SW 1271 (cell line): ENCODE data around the gene ZDHHC20.

Experiments
- DNase-seq, 2 experiments: peaks; one replicate each; lab custom pipeline; 2025; lab: John Stamatoyannopoulos, UW

ZDHHC20 gene, protein sequence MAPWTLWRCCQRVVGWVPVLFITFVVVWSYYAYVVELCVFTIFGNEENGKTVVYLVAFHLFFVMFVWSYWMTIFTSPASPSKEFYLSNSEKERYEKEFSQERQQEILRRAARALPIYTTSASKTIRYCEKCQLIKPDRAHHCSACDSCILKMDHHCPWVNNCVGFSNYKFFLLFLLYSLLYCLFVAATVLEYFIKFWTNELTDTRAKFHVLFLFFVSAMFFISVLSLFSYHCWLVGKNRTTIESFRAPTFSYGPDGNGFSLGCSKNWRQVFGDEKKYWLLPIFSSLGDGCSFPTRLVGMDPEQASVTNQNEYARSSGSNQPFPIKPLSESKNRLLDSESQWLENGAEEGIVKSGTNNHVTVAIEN

DNA sequence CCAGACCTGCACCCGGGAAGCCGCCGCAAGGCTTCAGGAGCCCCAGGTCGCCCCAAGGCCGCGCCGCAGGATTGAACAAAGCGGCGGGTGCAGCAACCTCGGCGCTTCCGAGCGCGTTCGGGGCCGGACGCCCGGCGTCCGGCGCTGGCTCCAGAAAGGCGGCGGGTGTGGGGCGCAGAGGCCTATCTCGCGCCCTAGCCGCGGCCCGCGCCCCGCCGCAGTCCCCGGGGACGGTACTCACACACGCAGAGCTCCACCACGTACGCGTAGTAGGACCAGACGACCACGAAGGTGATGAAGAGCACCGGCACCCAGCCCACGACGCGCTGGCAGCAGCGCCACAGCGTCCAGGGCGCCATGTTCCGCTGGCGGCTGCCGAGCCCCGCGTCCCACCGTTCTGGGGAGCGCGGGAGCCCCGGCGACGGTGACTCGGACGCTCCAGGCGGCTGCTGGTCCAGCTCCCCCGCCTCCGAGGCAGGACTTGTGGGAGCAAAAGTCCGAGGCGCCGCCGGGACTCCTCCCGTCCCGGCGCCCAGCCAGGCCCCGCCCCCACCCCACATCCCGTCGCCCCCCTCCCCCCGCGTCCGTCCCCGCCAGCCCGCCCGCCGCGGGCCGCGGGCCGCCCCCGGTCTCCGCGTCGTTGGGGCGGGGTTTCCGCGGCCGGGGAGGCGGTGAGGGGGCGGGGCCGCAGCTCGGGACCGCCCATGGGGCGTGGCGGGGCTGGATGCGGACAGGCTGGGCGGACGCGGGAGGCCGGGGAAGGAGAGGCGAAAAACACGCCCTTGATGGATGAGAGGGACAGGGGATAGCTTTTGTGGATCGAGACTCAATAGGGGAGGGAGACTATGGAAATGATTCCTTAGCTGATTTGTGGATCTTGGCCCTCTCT lies at the start of gene ZDHHC20:
TSS of gene ZDHHC20 (minus strand) at position 491 of the 889 bp plus-strand sequence. CDS start at position 359, 132 bp downstream.
- DNase-seq = peak; percentile 50 to 69

DNA sequence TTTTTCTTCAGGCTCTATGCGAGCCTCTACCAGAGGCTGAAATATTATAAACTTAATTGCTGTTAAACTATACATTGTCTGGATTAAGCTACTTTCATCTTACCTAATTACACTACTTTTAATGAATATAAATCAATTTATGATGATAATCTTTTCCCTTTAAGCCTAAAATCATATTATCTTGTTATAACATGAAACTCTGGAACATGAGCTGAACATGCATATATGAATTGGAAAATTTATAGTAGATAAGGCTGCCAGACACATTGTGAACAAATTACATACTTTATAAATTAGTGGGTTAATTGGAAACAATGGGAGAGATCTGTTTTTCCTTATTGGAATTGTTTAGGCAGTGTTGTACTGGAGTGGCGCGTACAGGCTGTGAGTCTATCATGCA lies 45.3 kb upstream of the ZDHHC20 start:
- DNase-seq = no peak

DNA sequence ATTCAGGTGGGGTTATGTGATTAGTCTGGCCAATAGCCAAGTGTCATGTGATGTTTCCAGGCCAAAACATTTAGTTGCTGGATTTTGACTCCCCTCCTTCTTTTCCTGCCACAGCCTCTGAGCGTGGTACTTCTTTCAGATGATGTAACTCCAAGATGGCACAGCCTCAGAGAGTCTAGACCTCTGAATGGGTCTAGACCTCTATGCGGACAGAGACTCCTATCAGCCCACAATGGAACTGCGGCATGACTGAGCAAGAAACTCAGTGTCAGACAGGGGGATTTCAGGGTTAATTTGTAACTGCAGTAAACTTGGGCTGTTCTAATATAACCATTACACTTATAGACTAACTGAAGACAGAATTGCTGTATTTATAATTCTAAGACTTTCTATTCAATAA lies 42.6 kb upstream of the ZDHHC20 start:
- no peak for DNase-seq

DNA sequence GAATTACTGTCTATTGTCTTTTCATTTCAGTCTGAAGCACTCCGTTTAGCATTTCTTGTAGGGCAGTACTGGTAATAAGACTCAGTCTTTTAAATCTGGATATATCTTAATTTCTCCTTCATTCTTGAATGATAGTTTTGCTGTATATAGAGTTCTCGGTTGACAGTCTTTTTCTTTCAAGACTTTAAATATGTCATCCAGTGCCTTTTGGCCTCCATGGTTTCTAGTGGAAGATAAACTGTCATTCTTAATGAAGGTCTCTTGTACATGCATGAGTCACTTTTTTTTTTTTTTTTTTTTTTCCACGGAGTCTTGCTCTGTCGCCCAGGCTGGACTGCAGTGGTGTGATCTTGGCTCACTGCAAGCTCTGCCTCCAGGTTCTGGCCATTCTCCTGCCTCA lies 27.2 kb upstream of the ZDHHC20 start:
- DNase-seq = no peak

DNA sequence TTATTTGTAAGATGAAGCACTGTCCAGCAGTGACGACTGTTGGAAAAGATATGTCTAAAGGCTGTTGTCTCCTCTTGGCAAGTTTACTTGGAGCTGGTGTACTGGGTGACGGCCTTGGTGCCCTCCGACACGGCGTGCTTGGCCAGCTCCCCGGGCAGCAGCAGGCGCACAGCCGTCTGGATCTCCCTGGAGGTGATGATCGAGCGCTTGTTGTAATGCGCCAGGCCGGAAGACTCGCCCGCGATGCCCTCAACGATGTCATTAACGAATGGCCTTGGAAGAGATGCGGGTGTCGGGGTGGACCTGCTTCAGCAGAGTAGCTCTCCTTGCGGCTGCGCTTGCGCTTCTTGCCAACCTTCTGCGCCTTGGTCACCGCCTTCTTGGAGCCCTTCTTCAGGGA lies 24.6 kb upstream of the ZDHHC20 start:
- DNase-seq = no peak

DNA sequence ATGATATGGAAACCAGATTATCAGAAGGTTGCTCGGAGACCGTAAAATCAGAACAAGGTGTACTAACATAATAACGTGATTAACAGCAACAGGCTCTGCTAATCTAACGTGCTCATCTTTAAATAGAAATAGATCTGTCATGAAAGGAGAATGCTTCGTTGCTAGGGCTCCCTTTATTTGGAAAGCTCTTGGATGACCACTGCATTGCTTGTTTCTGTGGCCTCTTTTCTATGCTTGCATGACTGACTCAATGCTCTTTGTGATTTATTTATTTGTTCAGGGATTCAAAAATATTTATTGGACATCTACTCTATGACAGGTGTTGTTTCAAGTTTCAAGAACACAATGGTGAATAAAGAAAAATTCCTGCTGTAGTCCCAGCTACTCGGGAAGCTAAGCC lies 22.3 kb upstream of the ZDHHC20 start:
- DNase-seq = no peak

DNA sequence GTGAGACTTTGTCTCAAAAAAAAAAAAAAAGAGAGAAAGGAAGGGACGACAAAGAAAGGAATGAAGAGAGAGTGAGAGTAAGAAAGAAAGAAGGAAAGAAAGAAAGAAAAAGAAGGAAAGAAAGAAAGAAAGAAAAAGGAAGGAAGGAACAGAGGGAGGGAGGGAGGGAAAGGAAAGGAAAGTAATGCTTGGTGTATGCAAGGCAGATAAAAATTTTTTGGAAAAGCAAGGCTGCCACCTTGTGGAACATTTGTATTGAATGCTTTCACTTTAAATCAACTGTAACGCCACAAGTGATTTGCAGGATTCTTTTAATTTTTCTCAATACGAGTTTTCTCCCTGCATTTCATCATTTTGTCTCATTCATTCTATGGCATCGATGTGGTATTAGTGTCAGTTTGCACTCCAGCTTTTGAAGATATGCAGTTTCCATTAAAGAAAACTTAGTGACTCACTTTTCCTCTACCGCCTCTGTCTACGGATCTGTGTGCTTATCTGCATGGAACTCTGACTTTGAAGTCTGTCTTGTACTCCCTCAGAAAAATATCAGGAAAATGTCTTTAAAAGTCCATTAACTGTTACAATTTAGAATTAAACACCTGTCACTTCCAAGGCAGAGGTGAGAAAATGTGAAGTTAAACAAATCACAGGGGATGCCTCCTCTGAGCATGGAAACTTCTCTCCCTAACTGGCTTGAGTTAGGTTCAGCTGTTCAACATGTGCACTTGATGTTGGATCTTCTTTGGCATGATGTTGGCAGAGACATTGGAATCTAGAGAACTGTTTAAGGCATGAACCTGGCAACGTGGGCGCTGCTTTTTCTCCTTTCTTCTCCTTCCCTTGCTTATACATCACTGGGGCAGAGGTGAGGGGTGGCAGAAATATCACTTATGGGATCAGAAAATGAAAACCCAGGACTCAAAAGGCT lies 20.0 kb upstream of the ZDHHC20 start:
- peak in 1 of 2 experiments; percentile 54 for DNase-seq

DNA sequence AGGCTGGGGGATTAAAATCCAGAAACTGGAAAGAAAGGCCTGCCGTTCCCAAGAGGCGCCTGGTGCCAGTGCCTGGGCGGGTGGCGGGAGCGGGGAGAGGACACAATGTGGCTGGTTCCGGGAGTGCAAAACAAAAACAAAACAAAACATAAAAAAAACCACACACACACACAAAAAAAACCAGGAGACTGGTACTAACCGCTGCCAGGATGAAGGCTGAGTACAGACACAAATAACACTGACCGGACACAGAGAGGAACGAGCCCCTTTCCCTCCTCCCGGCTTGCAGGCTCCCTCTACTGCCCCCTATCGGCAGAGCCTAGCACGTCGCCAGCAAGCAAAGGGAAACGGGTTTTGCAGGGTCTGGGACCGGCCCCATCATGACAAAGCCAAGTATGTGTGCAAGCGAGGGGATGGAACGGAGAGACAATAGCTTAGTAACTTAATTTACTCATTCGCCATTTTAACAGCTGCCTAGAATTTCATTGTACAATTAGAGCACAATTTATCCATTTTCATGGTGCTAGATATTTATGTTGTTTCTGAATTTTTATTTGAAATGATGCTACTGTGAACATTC lies 17.9 kb upstream of the ZDHHC20 start:
- DNase-seq = peak; percentile 4 to 48

DNA sequence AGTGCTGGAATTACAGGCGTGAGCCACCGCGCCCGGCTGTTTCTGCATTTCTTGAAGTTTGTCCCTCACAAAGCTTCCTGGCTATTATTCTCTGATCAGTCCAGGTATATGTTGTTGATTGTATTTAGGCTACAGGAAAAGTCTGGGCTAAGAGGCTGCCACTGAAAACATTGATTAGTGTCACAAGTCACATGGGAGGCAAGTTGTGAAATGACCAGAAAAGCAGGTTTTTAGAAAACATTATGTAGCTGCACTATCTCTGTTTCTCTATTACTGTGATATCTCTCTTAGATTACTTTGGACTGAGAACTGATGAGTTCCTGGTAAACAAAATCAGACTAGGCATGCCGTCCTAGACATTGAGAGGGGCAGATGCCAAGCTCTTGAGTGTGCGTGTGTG lies 16.0 kb upstream of the ZDHHC20 start:
- DNase-seq = no peak

DNA sequence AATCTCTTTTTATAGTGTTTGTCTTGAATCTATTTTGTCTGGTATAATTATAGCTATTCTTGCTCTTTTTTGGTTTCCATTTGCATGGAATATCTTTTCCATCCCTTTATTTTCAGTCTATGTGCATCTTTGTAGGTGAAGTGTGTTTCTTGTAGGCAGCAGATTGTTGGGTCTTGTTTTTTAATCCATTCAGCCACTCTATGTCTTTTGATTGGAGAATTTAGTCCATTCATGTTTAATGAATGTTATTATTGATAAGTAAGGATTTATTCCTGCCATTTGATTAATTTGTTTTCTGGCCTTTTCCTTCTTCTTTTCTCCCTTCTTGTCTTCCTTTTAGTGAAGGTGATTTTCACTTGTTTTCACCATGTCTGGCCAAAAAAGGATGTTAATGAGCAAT lies 11.7 kb upstream of the ZDHHC20 start:
- no peak for DNase-seq

DNA sequence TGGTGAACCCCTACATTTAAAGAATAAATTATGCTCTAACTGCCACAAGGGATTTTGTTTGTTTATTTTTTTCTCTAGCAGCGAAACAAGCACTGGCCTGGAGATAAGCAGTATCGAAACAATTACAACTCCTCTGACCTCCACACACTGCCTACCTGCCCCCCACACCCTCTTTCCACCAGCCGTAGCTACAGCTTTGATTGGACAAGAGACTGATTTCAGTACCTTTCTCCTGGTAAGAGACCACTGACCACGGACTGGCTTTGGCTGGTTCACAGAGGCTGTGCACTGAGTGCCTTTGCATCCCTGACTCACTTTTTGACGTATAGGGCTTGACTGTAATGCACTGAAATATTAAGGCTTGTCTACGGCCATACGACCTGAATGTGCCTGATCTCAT lies 7.4 kb upstream of the ZDHHC20 start:
- DNase-seq = no peak

DNA sequence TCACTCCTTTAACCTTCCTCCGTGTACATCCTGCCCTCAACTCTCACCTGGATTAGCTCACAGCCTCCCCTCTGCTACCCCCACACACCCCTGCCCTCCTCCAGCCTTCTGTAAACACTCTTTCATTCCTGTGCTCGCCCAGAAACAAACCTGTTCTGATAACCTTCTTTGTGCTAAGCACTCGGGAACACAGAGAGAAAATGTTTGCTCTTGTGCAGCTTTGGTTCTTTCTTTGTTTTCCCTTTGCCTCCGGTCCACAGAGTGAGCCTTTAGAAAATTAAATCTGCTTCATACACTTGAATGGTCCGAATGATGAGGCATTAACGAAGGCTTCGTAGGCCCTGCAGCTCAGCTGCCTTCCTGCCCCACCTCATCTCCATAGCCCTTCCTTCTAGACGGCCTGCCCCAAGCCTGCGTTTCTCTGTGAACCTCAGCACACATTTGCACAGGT lies 6.6 kb upstream of the ZDHHC20 start:
- no peak for DNase-seq

DNA sequence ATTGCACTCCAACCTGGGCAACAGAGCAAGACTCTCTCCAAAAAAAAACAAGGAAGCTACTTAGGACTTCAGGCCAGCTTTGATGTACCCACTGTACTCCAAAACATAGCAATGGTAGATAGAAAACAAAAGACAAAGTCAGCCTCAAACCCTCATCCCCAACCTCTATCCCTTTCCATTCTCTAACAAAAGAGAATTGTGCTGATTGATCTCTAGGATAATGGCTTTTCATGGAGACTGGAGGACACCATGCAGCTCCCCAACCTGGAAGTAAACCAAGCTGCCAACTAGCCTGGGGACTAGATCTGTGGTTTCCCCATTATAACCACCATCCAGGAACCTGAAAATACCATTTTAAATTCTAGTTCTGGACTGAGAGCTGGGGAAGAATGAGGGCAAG lies 4.3 kb upstream of the ZDHHC20 start:
- DNase-seq = no peak

DNA sequence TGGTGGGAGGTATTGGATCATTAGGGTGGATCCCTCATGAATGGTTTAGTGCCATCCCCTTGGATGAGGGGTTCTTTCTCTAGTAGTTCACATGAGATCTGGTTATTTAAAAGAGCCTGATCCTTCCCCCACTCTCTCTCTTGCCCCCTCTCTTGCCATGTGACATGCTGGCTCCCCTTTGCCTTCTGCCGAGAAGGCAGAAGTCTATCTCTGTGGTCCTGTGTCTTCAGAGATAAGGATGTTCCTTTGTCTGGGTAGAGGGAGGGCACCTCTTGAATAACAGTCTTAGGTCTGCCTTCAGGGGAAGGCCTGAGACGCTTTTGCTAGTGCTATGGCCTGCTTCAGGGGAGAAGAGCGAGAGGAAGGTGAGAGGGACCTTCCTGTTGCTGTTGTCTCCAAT lies 2.0 kb upstream of the ZDHHC20 start:
- DNase-seq = no peak

DNA sequence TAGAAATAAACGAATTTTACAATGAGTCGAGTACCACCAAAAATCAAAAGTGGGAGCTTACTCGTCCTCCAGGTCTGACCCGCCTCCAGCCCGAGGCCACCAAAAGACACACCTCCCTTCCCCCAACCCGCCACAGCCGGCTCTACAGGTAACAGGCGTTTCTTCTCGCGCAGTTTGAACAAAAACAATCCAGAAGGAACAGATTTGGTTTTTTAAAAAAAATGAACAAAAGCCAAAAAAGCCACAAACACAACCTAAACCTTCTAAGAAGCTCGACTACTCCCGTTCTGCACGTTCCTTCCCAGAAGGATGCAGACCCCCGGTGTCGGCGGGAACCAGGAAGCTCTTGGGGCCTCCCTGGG lies 671 bp downstream of the ZDHHC20 start:
- no peak for DNase-seq

DNA sequence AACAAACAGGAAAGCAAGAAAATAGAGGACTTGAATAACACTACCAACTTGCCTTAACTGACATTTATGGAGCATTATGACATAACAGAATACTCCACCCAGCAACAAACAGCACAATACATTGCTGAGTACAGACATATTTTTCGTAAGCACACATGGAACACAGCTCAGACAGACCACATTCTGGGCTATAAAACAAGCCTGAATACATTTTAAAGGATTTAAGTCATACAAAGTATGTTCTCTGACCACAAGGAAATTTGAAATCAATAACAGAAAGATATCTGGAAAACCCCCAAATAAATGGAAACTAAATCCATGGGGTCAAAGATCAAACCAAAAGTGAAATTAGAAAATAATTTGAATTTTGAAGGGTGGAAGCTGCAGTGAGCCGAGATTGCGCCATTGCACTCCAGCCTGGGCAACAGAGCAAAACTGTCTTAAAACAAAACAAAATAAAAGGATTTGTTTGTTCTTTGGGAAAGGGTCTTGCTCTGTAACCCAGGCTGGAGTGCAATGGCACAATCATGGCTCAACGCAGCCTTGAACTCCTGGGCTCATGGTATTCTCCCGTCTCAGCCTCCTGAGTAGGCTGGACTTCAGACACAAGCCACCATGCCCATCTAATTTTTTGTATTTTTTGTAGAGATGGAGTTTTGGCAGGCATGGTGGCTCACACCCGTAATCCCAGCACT lies 5.6 kb downstream of the ZDHHC20 start:
- no peak for DNase-seq

DNA sequence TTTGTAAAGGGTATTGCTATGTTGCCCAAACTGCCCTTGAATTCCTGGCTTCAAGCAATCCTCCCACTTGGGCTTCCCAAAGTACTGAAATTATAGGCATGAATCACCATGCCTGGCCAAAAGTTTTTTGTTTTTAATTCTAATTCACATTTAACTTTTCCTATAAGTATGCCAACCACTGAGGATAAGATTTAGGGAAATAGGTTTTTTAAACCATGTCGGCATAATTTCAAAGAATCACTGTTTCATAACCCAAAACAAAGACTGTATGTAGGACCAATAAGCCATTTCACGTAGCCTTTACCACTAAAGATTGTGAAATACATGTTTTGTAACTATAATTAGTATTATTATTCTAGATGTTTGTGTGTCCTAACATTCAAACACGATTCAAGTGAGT lies 8.2 kb downstream of the ZDHHC20 start:
- no peak for DNase-seq

DNA sequence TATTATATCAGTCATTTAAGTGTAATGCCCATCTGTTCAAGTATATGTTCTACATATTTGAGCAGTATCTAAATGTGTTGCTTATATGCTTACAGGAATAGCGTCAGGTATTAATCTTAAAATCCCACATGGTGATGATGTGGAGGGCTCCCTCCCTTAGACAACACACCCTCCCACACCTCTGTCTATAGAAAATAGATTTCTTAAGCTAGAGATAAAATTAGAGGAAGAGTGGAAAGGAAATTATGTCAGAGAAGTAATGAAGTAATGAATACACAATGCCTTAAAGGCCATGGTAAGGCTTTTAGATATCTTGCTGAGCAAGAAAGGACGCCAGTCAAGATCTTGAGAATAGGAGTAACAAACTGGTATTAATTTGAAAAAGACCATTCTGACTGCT lies 12.4 kb downstream of the ZDHHC20 start:
- no peak for DNase-seq

DNA sequence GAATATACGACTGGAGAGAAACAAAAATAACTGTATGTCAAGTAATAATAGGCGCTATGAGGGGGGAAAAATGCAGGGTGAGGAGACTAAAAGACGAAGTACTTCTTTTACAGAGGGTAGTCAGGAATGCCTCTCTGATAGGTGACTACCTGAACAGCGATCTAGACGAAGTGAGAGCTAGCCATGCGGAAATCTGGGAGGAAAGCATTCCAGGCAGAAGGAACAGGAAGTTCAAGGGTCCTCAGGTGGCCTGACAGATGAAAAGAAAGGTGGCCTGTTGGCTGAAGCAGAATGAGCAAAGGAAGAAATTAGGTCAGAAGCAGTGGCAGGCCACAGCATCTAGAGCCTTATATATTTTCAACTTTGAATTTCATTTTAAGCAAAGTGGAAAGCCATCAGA lies 13.3 kb downstream of the ZDHHC20 start:
- no peak for DNase-seq

DNA sequence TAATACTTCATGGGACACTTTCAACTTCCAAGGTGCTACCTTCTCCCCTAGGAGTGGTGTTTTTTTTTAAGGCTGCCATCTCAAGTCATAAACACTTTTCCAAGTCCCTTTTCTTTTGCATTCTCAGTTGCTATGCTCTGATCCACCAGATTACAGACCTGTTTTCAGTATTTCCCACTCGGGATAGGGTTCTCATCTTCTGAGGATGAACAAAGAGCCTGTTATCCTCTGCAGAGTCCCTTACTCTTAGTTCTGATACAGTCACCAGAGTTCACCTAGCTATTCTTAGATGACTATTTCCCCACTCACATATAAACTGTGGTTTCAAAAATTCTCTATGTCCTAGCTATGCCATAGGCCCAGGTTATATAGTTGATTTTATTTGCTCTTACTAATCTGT lies 15.9 kb downstream of the ZDHHC20 start:
- no peak for DNase-seq

DNA sequence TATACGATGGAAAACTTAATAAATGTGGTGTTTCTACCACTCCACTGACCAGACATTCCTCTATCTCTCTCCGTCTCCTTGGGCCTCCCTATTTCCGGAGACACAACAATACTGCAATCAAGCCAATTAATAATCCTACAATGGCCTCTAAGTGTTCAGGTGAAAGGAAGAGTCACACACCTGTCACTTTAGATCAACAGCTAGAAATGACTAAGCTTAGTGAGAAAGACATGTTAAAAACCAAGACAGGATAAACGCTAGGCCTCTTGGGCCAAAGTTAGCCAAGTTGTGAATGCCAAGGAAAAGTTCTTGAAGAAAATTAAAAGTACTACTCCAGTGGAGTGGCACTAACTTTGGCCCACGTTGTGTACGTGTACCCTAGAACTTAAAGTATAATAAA lies 22.5 kb downstream of the ZDHHC20 start:
- no peak for DNase-seq
